HG03025 (cell line): Measurements from ENCODE around the gene LCT.
A peak's percentile ranks its signal among the peaks of the same experiment; 100 is the strongest.
"Not testable (repeated sequence)": the region's sequence is repeated elsewhere in the genome, so short reads cannot be mapped to it uniquely, and the experiment has no call there.

Experiments
- ATAC-seq: cut with Tn5 transposase; IDR thresholded peaks from one replicate; pipeline ENCODE4 v1.9.1; 2021; ENCODE audit warnings: mild to moderate bottlenecking, moderate library complexity; ENCODE audit not compliant: unreplicated experiment, low FRiP score

Gene LCT

DNA sequence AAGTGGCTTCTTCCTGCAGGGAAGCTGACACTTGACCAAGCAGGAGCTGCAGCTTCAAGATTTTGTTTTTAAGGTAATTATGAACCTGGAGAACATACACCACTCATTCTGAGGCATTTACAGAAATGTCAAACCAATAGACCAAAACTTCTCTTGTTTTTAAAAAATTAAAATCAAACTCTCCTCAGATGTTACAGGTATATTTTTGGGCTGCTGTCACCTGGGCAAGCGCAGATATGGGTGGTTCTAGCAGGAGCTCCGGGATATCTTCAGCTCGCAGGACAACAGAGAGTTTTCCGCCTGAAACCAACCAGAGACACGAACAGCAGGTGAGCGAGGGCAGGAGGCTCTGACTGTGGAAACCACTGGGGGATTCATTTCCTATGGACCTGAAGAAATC, 4.1 kb downstream of the LCT start:
- no peak for ATAC-seq

DNA sequence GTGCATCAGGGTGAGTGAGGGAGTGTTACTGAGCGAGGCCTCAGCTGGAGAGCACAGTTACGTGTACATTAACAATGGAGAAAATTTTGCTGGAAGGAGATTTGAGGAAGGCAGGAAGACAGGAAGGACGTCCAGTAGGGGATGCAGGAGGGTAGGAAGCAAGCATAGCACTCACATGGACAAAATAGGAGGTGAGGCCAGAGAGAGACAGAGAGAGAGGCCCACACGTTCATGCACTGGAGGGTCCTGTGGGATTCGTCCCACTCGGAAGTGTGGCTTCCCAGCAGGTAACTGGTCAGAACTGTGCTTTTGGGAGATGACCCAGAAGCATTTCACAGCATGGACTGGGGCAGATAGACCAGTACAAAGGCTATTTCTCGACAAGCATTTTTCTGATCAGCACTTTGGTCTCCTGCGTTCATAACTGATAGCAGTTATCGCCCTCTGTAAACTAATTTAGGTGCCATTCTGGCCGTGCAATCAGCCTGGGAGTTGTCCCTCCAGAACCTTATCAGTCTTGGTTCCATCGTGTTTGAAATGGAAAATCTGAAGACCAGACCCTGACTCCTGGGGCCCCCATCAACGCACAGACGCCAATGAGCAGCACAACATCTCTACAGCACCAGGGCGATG, 5.7 kb downstream of the LCT start:
- ATAC-seq, result no peak

DNA sequence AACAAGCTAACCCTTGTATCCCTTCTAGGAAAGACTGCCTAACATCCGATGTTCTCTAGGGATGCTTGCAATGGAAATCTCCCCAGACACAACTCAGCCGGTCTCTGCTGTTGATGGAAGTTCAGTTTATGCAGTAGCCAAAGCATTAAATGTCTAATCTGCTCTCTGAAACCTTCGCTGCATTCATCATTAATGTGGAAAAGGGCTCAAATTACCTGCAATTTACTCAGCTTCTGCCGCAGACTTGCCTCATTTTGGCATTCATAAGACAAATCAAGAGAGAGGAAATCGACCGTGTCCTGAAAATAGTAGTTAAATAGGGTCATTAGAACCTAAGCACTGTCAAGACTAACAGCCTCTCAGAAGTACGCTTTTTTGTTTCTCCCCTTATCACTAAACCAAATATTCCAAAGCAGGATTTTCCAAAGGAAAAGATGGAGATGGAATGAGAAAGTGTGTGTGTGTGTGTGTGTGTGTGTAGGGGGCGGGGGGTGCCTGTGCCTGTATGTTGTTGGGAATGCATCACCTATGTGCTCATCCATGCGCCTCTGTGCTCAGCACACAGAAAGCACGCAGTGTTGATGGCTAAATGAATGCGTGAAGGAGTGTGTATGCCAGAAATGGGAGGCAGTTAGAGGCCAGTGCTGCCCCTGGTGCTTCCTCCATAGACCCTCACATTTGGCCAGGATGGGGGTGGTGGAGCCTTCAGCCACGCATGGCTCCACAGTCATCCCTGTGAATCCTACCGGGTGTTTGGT, 7.4 kb downstream of the LCT start:
- no peak for ATAC-seq

DNA sequence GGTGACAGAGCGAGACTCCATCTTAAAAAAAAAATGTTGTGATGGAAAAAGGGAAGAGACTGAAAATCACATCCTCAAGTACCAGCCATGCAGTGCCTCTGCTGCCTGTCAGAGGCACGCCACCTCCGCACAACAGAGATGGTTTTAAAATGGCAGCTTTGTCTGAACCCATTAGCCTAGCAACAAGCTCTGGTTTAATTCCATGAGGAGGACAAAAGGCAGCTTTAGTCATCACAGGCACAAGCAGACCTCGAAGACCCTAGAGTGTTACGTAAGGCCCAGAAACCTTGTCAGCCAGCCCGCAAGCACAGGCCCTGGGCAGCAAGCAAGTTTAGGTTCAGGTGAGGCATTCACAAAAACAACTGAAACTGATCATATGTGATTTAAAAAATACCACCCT, 10.4 kb downstream of the LCT start:
- no peak for ATAC-seq

DNA sequence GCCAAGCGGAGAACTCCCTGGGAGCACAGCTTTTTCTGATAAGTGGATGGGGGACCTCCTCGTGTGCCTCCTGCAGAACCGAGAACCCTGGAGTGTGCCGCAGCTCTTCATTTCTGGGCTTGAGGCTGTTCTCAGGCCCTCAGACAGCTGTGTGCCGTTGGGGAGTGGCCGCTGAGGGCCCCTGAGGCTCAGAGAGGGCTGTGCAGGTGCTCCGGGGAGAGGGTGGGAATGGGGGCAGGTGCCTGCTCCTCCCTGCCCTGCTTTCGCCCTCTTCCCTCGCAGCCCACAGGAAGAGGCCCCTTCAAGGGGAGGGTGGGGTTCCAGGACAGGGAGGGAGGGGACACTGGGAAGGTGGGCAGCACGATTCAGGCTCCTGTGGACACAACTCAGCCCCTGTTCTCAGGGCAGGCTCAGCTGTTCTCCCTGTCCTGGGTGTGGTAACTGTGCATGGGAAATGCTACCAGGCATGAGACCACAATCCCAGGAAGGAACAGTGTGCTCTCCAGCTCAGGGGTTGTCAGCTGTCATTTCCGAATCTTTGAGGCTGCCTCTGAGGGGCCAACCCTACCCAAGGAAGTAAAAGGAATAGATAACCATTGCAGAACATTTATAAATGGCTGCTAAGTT, 11.3 kb downstream of the LCT start:
- ATAC-seq, result no peak

DNA sequence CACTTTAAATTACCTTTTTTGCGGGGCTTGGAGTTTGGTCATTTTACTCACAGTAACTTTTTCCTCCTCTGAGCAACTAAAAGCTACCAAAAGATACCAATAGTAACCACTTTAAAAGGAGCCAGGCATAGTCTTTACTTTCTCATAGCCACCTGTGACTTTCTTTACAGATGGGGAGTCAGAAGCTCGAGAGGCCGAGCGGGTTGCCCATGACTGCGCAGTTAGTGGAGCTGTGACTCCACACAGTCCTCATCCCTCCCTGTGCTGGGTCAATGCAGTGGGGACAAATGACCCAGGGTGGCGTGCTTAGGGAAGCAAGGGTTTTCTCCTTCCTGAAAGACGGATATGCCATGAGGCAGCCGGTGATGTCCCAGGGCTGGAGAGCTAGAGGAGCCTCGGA, 11.9 kb downstream of the LCT start:
- no peak for ATAC-seq

DNA sequence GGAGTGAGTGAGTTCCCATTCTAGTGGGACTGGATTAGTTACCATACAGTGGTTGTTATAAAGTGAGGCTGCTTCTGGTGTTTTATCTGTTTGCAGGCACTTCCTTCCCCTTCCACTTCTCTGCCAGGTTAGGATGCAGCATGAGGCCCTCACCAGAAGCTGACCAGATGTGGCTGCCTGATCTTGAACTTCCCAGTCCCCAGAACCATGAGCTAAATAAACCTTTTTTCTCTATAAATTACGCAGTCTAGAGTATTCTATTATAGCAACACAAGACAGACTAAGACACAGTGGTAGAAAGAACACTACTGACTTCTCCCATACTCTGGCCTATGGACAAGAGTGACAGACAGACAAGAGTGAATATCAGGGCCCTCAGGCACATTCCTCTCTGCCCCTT, 14.1 kb downstream of the LCT start:
- ATAC-seq, result no peak

DNA sequence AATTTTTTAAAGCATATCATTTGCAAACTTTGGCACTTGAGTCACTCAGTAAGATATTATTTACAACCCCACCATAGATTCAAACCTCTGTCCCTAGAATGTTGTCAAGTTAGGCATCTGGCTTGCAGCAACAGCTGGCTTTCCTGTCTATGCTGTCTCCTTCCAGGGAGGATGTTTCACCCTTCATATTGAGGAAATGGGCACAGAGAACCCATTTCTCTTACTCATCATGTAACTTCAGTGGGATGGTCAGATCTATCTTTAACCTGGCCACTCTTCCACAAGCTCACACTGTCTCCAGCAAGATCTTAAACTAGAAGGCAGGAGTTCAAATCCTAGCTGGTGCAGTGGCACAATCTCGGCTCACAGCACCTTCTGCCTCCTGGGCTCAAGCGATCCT, 15.8 kb downstream of the LCT start:
- ATAC-seq, result no peak

DNA sequence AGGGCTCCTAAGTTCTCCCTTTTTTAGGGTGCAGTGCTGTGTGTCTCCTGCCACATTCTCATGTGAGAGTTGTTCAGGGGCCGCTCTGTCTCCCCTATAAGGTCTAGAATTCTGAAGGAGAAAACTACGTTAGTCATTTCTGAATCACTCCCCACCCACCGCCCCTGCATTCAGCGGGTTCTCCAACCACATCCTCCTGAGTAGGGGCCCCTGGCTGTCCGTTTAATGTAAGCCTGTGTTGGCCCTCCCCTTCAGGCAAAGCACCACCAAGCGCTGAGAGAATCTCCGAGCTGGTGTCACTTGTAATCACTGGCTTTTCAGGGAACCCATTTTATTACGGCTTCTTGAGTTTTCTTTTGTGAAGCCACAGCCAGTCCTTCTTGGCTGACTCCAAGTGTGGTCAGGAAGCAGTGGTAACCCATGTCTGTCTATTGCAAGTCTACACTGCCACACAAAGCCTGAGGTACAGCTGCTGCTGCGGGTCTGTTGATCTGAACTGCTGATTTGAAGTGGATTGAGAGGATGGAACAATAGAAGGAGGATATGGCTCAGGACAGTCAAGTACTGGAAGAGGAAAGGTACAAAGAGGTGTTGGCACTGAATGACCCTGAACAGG, 16.9 kb downstream of the LCT start:
- peak; percentile 70 for ATAC-seq

DNA sequence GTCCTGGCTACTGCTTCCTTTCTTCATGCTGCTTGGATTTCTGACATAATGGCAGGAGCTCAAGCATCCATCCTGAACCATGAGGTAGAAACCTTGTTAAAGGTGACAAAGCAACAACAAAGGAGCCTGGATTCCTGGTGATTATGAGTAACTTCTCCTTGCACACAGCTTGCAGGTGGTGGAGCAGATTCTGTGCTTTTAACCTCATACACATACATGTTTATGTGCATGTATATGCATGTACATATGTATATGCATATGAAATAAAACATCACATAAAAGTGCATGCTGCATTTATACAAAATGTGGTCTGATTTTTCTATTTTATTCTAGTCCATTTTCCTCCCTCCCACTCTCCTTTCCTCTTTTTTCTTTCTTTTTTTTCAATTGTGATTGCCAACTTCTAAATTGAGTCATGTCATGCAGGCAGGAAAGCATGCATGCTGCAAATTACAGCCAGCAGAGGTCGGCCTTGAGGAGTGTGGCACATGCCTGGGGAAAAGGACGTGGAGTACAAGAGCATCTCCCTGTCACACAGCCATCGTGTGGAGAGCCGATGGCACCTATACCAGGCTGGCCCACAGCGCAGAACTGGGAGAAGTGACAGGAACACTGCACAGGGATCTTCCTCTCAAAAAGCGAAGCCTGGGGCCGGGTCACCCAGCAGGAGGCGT, 17.9 kb downstream of the LCT start:
- no peak for ATAC-seq

DNA sequence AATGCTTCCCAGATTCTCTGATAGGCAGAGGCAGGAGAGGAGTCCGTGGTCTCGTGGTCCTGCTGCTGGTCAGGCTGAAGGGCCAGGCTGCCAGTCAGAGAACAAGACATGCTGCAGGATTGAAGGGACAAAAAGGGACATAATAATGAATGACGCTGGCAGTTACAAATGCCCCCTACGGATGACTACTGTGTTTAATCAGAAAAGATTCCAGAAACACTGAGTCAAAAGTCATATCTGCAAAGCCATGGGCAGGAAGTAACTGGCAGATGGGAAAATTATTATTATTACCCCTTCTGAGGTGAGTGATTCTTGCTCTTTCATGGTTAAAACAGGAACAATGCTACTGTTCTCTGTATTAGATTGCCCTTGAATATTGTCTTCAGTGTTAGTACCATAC, 19.0 kb downstream of the LCT start:
- ATAC-seq, result no peak

DNA sequence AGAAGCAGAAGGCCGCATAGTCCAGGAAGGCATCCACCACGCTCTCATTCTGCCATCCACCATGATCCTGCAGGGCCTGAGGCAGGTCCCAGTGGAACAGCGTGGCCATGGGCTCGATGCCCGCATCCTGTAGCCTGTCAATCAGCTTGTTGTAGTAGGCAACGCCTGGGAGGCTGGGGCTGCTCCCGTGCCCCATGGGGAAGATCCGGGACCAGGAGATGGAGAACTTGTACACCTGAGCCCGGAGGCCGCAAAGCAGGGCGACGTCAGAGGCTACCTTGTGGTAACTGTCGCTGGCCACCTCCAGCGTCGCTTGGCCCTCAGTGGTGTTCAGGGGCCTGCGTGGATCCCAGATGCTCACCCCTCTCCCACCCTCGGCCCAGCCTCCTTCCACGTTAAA, 19.5 kb downstream of the LCT start:
- no peak for ATAC-seq

DNA sequence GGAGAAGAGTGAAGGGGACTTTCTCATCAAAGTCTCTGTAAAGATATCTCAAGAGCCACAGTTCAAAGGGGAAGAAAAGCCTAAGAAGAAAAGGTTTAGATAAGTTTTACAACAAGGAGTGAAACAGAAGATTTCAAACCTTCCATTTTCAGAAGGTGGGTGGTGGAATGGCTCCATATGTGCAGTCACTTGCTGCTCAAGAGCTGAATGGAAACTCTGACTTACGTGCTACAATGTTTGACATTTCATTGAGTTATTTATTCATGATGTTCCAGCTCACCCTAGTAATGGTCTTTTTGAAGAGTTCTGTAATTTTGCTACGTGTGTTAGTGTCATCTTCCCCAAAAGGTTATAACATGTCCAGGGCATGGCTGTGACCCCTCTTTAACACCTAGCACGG, 21.7 kb downstream of the LCT start:
- ATAC-seq, result no peak

DNA sequence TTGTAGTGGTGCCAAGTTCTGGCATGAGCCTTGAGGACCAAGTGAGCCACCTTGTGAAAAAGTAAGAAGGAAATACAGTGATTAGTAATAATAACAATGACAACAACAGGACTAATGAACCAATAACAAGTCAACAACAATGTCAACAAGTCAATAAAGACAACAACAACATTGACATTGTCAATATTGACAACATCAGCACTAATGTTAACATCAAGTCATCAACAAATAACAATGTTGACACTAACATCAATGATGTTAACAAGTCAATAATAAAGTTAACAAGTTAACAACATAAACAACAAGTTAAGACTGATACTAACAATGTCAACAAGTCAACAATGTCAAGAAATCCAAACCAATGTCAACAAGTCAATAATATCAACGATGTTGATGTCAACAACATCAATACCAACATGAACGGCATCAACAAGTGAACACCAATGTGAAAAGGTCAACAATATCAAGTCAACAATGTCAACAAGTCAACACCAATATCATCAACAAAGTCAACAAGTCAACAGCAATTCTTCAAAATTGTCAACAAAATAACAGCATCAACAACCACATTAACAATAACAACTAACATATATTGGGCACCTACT, 24.0 kb downstream of the LCT start:
- ATAC-seq, result no peak

DNA sequence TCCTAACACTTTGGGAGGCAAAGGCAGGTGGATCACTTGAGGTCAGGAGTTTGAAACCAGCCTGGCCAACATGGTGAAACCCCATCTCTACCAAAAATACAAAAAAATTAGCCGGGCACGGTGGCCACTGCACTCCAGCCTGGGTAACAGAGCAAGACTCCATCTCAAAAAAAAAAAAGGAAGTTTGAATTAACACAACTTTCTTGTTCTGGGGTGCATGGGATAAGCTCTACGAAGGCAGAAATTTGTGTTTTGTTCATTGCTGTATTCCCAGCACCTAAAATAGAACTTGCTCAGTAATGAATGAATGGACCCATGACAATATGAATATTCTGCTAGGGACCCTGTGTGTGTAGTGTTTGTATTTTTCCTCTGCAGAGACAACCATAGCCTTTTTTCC, 29.1 kb downstream of the LCT start:
- ATAC-seq, result not testable (repeated sequence)

DNA sequence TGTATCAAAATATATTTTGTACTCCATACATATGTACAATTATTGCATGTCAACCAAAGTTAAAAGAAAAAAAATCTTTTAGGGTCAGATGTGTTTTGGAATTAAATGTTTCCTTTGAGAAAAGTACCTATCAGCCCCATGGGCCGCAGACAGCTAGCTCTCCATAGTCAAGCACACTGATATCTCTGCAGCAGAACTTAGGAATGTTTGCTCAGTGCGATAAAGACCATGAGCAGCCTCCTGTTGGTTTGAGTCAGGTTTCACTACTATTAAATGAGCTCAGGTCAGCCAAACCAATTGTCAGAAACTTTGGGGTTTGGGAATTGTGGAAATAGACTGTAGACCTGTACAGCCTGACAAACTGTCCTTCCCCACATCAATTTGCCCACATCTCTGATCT, 33.7 kb downstream of the LCT start:
- no peak for ATAC-seq

DNA sequence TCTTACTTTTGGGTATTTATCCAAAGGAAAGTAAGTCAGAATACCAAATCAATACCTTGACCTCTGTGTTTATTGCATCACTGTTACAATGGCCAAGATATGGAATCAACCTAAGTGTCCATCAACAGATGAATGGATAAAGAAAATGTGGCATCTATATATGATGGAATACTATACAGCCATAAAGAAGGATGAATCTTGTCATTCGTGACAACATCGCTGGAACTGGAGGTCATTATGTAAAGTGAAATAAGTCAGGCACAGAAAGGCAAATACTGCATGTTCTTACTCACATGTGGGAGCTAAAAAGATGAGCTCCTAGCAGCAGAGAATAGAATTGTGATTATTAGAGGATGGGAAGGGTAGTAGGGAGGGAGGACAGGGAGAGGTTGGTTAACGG, 34.6 kb downstream of the LCT start:
- no peak for ATAC-seq

DNA sequence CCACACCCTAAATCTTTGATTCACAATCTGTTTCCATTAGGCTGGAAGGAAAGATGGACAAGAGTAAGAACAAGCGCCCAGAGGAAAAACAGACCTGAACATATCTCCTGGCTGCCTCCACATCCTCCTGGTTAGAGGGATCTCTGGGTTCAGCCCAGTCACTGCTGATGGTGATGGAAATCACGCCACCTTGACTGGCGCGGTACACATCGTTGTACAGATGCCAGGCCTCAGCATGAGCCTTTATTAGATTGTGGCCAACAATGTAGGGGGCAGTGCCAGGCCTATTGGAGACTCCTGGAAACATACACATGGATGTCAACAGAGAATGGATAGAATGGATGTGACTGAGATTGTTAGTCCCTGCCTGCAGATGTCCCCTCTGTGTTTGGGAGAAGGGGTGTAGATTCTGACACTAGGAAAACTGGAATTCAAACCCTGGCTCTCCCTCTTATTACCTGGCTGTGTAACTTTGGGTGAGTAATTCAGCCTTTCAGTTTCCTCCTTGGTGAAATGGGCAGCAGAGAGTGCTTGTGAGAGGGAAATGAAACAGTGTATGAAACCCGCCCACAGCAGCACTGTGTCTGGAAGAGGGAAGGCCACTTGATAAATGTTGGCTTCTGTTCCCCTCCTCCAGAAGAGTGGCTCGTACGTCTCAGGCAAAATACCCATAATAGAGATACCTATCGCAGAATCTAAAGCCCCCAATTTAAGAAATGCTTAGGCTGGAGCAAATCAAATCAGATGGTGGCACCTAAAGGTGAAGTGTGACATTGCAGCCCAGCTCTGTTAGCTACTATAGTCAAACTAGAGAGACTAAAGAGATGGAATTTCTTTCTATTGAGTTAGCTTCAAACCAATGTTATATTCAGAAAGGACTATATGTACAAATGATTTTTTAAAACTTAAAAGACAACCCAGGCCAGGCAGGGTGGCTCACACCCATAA, 36.2 kb downstream of the LCT start:
- ATAC-seq, result no peak

DNA sequence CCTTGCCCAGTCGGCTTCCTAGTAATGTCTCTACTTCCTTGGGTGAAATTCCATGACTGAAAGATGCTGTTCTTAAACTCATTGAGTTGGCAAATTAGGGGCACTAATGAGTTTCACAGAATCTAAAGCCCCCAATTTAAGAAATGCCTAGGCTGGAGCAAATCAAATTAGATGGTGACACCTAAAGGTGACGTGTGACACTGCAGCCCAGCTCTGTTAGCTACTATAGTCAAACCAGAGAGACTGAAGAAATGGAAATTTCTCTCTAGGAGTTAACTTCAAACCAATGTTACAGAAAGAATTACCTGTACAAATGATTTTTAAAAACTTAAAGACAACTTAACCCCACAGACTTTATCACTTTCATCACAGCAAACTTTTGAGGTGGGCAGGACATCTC, 37.2 kb downstream of the LCT start:
- no peak for ATAC-seq

DNA sequence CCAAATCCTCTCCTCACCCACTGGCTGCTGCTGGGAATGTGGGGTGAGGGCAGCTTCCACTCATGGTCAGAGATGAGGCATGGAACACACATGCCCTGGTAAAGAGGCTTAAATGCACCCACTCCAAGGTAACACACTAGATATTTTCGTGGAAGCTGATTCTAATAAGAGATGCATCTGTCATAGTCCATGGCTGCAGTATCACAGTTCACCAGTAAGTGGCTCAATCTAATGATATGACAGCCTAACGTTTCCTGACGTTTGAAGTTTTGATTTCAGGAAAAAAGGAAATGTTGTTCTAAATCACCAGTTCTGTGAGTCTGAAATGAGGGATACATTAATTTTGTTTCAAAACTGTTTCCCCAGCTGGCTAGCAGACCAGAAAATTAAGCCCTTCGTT, 38.2 kb downstream of the LCT start:
- no peak for ATAC-seq
